ENCODE measurements around the gene SERPINE1.

GRCh38 chr7:101156277-101156676, 29.4 kb downstream of the SERPINE1 start:
- TF ChIP-seq EZH2phosphoT487 (IDR thresholded peaks at IDR 0.05; ENCODE audit: unreplicated experiment), result no peak
- TF ChIP-seq CTCF (conservative IDR thresholded peaks at IDR 0.05; ENCODE audit: low read depth in 2 of 2), result peak; percentile 38 to 53
- no peak for TF ChIP-seq POLR2AphosphoS5 (IDR thresholded peaks at IDR 0.05; ENCODE audit: low read depth)
- no peak for TF ChIP-seq REST (IDR thresholded peaks at IDR 0.05; ENCODE audit: unreplicated experiment)
- no peak for TF ChIP-seq EZH2 (IDR thresholded peaks at IDR 0.05; ENCODE audit: low read depth, unreplicated experiment)
- TF ChIP-seq JUNB (IDR thresholded peaks at IDR 0.05; ENCODE audit: unreplicated experiment), result no peak
- TF ChIP-seq ZNF114 (CRISPR knock-in tag; IDR thresholded peaks at IDR 0.05), result no peak
- no peak for TF ChIP-seq NANOG (IDR thresholded peaks at IDR 0.05; ENCODE audit: borderline replicate concordance)
- TF ChIP-seq ETS1 (IDR thresholded peaks at IDR 0.05), result no peak

Measured in GM23338 (cell line).